Bronchial epithelial cell (primary cell): ENCODE measurements around the gene ADH7. TPM values are rescaled to one million over a fixed set of nuclear protein-coding genes. Genes with fewer than 3 reads are reported as not detected.

Source experiments
- DNase-seq: peaks from one replicate; pipeline ENCODE4 v3.0.0-alpha.2; 2010; ENCODE audit warnings: low read depth
- FAIRE-seq: peaks from 2 replicates; lab custom pipeline; 2011; peaks lifted over from hg19 to GRCh38; lab: Jason Lieb, UNC
- H3K27me3 ChIP-seq: 2 replicates; pipeline ENCODE4 v1.5.1; 2011; ENCODE audit warnings: low read length; ENCODE audit not compliant: control insufficient read depth, insufficient read depth
- H3K36me3 ChIP-seq: 2 replicates; pipeline ENCODE4 v1.5.1; 2011; ENCODE audit warnings: low read length; ENCODE audit not compliant: control insufficient read depth, insufficient read depth
- H3K4me3 ChIP-seq: 2 replicates; pipeline ENCODE4 v1.5.1; 2011; ENCODE audit warnings: mild to moderate bottlenecking, low read depth, low read length, control low read depth
- total RNA-seq: library from RNA; depleted of rRNA; stranded (reverse); fragments of >200 nt; gene quantifications from 2 replicates; pipeline ENCODE4 v1.2.1, GENCODE V29; 2014
- TF ChIP-seq, protein P1 (sequence below): IDR thresholded peaks from 2 replicates; pipeline ENCODE4 v1.5.1; 2011; ENCODE audit warnings: mild to moderate bottlenecking, moderate library complexity, low read length, control low read depth, inconsistent platforms; ENCODE audit not compliant: insufficient read depth, severe bottlenecking

The ADH7 gene
- total RNA-seq, 1 donor from 2014 or later: 8.4 TPM

DNA sequence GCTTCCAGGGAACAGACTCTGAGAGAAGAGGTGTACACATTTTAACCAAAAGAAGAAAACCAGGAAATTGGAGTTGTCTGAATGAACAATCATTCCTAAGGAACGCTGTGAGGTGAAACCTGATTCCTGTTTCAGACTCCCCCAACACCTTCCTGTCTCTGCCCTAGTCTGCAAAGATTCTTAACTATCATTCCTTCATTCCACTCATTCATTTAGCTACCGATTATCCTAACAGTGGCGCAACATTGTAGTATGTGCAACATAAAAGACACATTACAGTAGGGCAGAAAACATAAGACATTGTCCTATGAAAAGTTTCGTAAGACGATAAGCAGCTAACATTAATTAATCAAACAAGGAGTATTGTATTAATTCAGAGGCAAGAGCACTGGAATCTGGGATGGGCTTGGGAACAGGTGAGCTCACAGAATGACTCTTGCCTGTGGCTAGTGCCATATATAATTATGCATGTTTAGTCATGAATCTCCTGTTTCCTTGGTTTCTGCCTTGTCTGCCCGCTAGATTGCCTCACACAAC is 23.8 kb upstream of the ADH7 start:
- FAIRE-seq (peak; percentile 43), DNase-seq (peak; percentile 96)
- no peak overlapping the region for H3K4me3 ChIP-seq
- no peaks in the 10 kb centered on the region for H3K27me3 ChIP-seq
- no peaks in the 10 kb centered on the region for H3K36me3 ChIP-seq
- TF ChIP-seq, protein P1, sequence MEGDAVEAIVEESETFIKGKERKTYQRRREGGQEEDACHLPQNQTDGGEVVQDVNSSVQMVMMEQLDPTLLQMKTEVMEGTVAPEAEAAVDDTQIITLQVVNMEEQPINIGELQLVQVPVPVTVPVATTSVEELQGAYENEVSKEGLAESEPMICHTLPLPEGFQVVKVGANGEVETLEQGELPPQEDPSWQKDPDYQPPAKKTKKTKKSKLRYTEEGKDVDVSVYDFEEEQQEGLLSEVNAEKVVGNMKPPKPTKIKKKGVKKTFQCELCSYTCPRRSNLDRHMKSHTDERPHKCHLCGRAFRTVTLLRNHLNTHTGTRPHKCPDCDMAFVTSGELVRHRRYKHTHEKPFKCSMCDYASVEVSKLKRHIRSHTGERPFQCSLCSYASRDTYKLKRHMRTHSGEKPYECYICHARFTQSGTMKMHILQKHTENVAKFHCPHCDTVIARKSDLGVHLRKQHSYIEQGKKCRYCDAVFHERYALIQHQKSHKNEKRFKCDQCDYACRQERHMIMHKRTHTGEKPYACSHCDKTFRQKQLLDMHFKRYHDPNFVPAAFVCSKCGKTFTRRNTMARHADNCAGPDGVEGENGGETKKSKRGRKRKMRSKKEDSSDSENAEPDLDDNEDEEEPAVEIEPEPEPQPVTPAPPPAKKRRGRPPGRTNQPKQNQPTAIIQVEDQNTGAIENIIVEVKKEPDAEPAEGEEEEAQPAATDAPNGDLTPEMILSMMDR: no peak

DNA sequence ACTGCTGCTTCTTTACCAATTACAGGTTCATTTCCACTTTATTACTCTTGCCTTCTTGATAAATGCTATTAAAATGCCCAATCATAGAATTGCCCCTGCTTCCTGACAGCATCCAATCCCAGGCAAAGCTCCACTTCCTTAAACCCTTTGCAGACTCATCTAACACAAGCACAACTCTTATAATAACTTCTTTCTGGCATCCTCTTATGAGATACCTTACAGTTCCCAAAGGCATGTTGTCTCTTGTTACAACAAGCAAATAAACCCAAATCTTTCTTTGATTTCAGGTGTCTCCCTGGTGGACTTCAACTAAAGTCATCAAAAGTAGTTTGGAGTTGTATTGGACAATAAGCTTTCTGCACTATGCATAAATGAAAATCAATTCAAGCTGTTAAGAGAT is 22.5 kb upstream of the ADH7 start:
- DNase-seq (peak; percentile 85), FAIRE-seq (no peak)
- no peak overlapping the region for H3K4me3 ChIP-seq
- TF ChIP-seq, protein P1: no peak
- H3K27me3 ChIP-seq: no peaks in the 10 kb centered on the region
- H3K36me3 ChIP-seq: no peaks in the 10 kb centered on the region

DNA sequence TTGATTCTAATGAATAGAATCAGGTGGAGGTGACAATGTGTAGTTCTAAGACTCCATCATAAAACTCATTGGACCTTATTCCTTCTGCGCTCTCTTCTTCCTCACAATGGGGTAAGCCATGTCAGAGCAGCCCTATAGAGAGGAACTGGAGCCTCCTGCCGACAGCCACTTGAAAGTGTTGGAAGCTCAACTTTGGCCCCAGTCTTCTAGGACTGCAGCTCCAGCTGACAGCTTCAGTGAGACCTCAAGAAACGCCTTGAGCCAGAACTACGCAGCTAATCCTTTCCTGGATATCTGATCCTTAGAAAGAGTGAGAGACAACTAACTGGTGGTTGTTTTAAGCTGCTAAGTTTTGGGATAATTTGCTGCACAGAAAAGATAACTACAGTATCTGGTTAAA is 22.1 kb upstream of the ADH7 start:
- Histone ChIP-seq H3K4me3 (no peak overlapping the region), H3K27me3 (no peaks in the 10 kb centered on the region), H3K36me3 (no peaks in the 10 kb centered on the region)
- TF ChIP-seq, protein P1: peak; percentile 63
- FAIRE-seq (no peak), DNase-seq (peak; percentile 64)

DNA sequence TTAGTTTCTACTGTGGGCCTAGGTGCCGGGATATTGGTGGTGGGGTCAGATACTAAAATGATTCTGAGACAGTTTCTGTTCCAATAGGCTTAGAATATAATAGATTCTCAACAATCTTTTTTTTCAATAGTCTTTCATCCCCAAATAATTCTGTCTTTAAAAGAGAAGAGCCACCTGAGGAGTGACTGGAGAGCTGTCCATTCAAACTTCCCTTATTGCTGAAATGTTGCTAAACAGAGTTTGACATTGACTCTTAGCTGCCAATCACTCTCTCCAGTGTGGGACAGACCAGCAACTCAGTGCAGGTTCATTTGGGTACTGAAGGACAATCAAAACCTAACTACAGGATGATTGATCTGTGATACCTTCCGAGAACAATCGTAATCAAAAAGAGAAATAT is 12.4 kb upstream of the ADH7 start:
- Histone ChIP-seq H3K4me3 (no peak overlapping the region), H3K27me3 (no peaks in the 10 kb centered on the region), H3K36me3 (no peaks in the 10 kb centered on the region)
- DNase-seq: no peak
- FAIRE-seq: no peak
- TF ChIP-seq, protein P1: no peak

DNA sequence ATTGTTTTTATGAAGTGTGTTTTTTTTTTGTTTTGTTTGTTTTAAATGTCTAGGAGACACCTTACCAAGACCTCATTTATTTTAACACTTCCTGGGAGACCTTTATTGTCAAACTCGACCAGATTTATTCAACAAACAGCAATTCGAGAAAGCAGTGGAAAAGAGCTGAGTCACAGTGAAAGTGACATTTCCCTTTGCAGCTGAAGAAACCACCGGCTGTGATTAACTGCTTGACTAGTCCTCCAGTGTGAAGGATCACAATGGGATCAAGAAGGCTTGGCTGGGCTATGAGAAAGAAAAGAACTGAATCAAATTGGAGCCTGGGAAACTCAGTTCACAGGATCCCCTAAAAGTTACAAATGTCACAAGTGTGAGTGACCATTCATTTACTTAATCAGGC is 11.9 kb upstream of the ADH7 start:
- DNase-seq (peak; percentile 91), FAIRE-seq (peak; percentile 68)
- Histone ChIP-seq H3K4me3 (no peak overlapping the region), H3K27me3 (no peaks in the 10 kb centered on the region), H3K36me3 (no peaks in the 10 kb centered on the region)
- TF ChIP-seq, protein P1: no peak

DNA sequence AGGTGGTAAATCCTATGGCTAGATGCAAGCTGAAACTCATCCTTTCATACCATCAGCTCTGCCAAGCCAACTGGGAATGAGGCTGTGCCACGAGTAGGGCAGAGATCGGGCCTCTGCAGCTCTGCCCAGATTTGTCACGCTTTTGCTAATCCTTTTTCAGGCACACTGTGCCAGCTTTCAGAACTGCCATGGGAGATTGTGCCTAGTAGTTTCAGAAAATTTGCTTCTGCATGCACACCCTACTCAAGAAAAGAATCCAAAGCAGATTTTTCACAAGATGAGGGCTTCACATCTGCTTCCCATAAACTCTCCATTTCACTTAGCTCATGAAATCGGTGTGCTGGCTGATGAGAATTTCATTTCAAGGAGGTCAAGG is 3.3 kb upstream of the ADH7 start:
- peak; percentile 32 for FAIRE-seq
- DNase-seq: peak; percentile 75
- Histone ChIP-seq H3K27me3 (no peaks in the 10 kb centered on the region), H3K4me3 (no peak overlapping the region), H3K36me3 (no peaks in the 10 kb centered on the region)
- TF ChIP-seq, protein P1: no peak
